Ishikawa (cell line): ENCODE data around the gene KCNJ6.

Experiments
- CEBPB ChIP-seq: IDR thresholded peaks from 2 replicates; pipeline ENCODE4 v1.6.1; 2012
- CREB1 ChIP-seq: IDR thresholded peaks from 2 replicates; pipeline ENCODE4 v1.6.1; 2012; ENCODE audit warnings: low read depth
- EGR1 ChIP-seq: IDR thresholded peaks from 2 replicates; pipeline ENCODE4 v1.6.1; 2012
- EP300 ChIP-seq: IDR thresholded peaks from 2 replicates; pipeline ENCODE4 v1.6.1; 2012; ENCODE audit warnings: borderline replicate concordance
- FOXM1 ChIP-seq: IDR thresholded peaks from 2 replicates; pipeline ENCODE4 v1.6.1; 2012; ENCODE audit warnings: low read depth, borderline replicate concordance
- NFIC ChIP-seq: IDR thresholded peaks from 2 replicates; pipeline ENCODE4 v1.6.1; 2012
- RAD21 ChIP-seq: IDR thresholded peaks from 2 replicates; pipeline ENCODE4 v1.6.1; 2012; ENCODE audit warnings: low read depth
- TAF1 ChIP-seq: IDR thresholded peaks from 2 replicates; pipeline ENCODE4 v1.6.1; 2012; ENCODE audit warnings: low read depth, mild to moderate bottlenecking
- TCF12 ChIP-seq: IDR thresholded peaks from 2 replicates; pipeline ENCODE4 v1.6.1; 2012; ENCODE audit warnings: low read depth
- TEAD4 ChIP-seq: IDR thresholded peaks from 2 replicates; pipeline ENCODE4 v1.6.1; 2012
- YY1 ChIP-seq: IDR thresholded peaks from 2 replicates; pipeline ENCODE4 v1.6.1; 2012; ENCODE audit warnings: low read depth
- ZBTB7A ChIP-seq: IDR thresholded peaks from 2 replicates; pipeline ENCODE4 v1.6.1; 2012; ENCODE audit warnings: low read depth
- TF ChIP-seq, protein P1 (sequence below): IDR thresholded peaks from 2 replicates; pipeline ENCODE4 v1.6.1; 2012
- TF ChIP-seq, protein P2 (sequence below): IDR thresholded peaks from 2 replicates; pipeline ENCODE4 v1.6.1; 2012; ENCODE audit warnings: low read depth, mild to moderate bottlenecking
- TF ChIP-seq, protein P3 (sequence below): IDR thresholded peaks from 2 replicates; pipeline ENCODE4 v1.6.1; 2012

The KCNJ6 gene

DNA sequence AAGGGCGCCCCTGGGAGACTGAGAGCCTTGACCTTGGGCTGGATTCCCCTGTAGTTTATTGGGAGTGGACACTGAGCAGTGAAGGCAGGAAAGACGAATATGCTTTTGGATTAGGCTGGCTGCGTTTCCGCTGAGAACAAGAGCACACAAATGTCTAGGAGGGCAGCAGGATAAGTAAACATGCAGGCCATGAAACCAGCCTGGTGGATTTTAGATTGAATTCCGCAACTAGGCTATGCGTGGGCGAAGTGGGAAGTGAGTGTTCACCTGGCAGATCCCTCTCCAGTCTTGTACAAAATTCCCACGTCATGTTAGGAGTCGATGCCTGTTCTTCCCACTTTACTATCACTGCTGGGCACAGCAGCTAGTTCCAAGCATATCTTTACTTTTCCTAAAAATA, 21.4 kb upstream of the KCNJ6 start:
- no peak for TF ChIP-seq TCF12
- TF ChIP-seq EGR1 = no peak
- no peak for TF ChIP-seq ZBTB7A
- TF ChIP-seq, protein P1, sequence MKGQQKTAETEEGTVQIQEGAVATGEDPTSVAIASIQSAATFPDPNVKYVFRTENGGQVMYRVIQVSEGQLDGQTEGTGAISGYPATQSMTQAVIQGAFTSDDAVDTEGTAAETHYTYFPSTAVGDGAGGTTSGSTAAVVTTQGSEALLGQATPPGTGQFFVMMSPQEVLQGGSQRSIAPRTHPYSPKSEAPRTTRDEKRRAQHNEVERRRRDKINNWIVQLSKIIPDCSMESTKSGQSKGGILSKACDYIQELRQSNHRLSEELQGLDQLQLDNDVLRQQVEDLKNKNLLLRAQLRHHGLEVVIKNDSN = no peak
- TF ChIP-seq FOXM1 = no peak
- no peak for TF ChIP-seq RAD21
- TF ChIP-seq, protein P2, sequence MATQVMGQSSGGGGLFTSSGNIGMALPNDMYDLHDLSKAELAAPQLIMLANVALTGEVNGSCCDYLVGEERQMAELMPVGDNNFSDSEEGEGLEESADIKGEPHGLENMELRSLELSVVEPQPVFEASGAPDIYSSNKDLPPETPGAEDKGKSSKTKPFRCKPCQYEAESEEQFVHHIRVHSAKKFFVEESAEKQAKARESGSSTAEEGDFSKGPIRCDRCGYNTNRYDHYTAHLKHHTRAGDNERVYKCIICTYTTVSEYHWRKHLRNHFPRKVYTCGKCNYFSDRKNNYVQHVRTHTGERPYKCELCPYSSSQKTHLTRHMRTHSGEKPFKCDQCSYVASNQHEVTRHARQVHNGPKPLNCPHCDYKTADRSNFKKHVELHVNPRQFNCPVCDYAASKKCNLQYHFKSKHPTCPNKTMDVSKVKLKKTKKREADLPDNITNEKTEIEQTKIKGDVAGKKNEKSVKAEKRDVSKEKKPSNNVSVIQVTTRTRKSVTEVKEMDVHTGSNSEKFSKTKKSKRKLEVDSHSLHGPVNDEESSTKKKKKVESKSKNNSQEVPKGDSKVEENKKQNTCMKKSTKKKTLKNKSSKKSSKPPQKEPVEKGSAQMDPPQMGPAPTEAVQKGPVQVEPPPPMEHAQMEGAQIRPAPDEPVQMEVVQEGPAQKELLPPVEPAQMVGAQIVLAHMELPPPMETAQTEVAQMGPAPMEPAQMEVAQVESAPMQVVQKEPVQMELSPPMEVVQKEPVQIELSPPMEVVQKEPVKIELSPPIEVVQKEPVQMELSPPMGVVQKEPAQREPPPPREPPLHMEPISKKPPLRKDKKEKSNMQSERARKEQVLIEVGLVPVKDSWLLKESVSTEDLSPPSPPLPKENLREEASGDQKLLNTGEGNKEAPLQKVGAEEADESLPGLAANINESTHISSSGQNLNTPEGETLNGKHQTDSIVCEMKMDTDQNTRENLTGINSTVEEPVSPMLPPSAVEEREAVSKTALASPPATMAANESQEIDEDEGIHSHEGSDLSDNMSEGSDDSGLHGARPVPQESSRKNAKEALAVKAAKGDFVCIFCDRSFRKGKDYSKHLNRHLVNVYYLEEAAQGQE = no peak
- TF ChIP-seq YY1 = no peak
- no peak for TF ChIP-seq CEBPB
- TF ChIP-seq, protein P3, sequence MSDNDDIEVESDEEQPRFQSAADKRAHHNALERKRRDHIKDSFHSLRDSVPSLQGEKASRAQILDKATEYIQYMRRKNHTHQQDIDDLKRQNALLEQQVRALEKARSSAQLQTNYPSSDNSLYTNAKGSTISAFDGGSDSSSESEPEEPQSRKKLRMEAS = no peak
- no peak for TF ChIP-seq NFIC
- no peak for TF ChIP-seq TEAD4
- no peak for TF ChIP-seq TAF1
- no peak for TF ChIP-seq CREB1
- TF ChIP-seq EP300 = no peak

DNA sequence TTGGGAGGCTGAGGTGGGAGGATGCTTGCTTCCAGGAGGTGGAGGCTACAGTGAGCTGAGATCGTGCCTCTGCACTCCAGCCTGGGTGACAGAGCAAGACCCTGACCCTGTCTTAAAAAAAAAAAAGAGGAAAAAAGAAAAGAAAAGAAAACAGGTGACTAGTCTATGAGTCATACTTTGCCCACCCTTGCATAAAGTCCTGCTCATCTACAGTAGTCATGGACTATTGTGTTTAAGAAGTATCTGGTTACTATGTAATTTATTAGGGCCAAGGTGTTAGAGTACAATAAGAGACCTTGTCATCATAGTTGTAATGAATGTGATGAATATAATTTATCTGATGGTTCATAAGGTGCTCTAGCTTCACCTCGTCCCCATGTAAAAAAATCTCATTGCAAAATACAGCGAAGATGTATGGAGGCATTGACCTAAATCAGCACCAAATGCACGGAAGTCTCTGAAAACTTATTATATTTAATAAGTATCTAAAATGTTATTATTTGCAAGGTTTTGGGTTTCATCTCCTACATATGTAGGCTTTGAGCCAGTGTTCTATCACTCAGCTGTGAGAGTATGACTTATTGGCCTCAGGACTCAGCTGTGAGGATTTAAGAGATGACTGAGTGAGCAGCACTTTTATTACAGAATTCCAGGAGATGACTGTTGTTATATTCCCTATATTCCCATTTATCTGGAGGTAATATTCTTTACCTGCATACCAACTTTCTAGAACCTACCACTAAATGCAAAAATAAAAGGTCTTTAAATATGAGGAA, 19.9 kb upstream of the KCNJ6 start:
- TF ChIP-seq TEAD4 (no peak), TCF12 (no peak), CREB1 (no peak), RAD21 (no peak)

DNA sequence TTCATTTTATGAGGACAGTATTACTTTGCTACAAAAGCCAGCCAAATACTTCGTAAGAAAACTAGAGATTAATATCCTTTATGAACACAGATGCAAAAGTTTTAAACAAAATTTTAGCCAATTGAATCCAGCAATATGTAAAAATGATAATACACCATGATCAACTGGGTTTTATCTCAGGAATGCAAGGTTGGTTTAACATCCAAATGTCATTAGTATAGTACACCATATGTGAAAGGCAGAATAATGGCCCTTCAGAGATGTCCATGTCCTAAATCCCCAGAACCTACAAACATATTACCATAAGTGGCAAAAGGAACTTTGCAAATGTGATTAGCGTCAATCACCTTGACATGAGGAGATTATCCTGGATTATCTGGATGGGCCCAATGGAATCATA, 16.7 kb upstream of the KCNJ6 start:
- TF ChIP-seq CREB1 = no peak
- TF ChIP-seq EP300 = no peak
- no peak for TF ChIP-seq TAF1
- TF ChIP-seq CEBPB = no peak
- no peak for TF ChIP-seq RAD21
- no peak for TF ChIP-seq TCF12
- TF ChIP-seq, protein P1 = no peak
- TF ChIP-seq, protein P3 = no peak
- TF ChIP-seq, protein P2 = no peak
- TF ChIP-seq EGR1 = no peak
- no peak for TF ChIP-seq YY1
- TF ChIP-seq ZBTB7A = no peak
- no peak for TF ChIP-seq FOXM1
- TF ChIP-seq NFIC = no peak

DNA sequence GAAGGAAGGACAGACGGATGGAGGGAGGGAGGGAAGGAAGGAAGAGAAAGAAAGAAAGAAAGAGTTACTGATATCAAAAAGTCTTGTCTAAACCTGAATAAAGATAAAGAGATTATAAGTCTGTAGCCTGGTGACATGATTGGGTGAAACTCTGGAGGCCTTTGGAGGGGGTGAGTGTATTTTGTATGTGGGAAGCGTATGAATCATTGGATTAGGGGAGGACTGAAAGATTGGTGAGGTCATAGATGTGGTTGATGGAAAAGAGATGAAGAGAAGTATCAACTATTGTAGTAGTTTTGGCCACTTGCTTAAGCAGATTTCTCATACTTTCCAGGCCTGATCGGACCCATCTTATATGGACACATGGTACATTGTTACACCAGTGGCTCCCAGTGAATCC, 11.5 kb upstream of the KCNJ6 start:
- TF ChIP-seq CREB1 (no peak), EGR1 (no peak), RAD21 (no peak), NFIC (no peak), ZBTB7A (no peak), YY1 (no peak), FOXM1 (no peak), EP300 (no peak)
- TF ChIP-seq, protein P3 = no peak
- TF ChIP-seq, protein P1 = no peak

DNA sequence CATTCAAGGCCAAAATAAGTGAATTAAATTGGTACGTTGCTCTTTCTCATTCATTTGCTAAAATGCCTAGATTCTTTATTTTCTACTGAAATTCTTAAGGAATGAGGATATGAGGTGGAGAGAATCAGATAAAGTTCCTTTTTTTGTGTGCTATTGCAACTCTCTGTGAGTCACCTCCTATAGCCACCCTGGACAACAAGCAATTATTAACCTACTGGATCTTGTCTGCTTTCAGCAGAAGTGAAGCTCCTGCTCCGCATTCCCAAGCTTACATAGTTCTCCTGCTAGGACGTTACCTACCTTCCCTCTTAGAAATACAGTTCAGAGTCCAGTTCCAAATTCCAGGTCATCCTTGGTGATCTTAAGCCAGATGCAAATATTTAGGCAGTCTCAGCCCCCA, 4.8 kb upstream of the KCNJ6 start:
- TF ChIP-seq, protein P1 = no peak
- no peak for TF ChIP-seq TCF12
- TF ChIP-seq, protein P2 = no peak
- TF ChIP-seq, protein P3 = no peak
- no peak for TF ChIP-seq RAD21
- TF ChIP-seq FOXM1 = no peak
- TF ChIP-seq CREB1 = no peak
- TF ChIP-seq NFIC = no peak
- TF ChIP-seq EGR1 = no peak
- TF ChIP-seq TAF1 = no peak
- no peak for TF ChIP-seq CEBPB
- no peak for TF ChIP-seq TEAD4
- no peak for TF ChIP-seq YY1
- TF ChIP-seq ZBTB7A = no peak
- no peak for TF ChIP-seq EP300
